Chondrocyte (in vitro differentiated cells): ENCODE measurements around the gene DCAF6. TPM values are rescaled to one million over a fixed set of nuclear protein-coding genes. Genes with fewer than 3 reads are reported as not detected.
"Not testable (repeated sequence)": the region's sequence is repeated elsewhere in the genome, so short reads cannot be mapped to it uniquely, and the experiment has no call there.

Experiments used
- DNase-seq: peaks from one replicate; pipeline ENCODE4 v3.0.0; 2021; ENCODE audit warnings: mixed read lengths, low spot score
- H3K27ac Mint-ChIP-seq: one replicate; pipeline ENCODE4 v1.8.0; 2021; ENCODE audit warnings: mild to moderate bottlenecking, moderate library complexity, mixed read lengths; ENCODE audit not compliant: unreplicated experiment
- H3K27me3 Mint-ChIP-seq: 2 replicates; pipeline ENCODE4 v1.8.0; 2021; ENCODE audit warnings: low read depth, mixed read lengths
- H3K36me3 Mint-ChIP-seq: 2 replicates; pipeline ENCODE4 v1.8.0; 2021; ENCODE audit warnings: low read depth, mixed read lengths
- H3K4me1 Mint-ChIP-seq: 2 replicates; pipeline ENCODE4 v1.8.0; 2021; ENCODE audit warnings: low read depth, mild to moderate bottlenecking, mixed read lengths
- H3K4me3 Mint-ChIP-seq: one replicate; pipeline ENCODE4 v1.8.0; 2021; ENCODE audit warnings: mild to moderate bottlenecking, moderate library complexity, mixed read lengths; ENCODE audit not compliant: unreplicated experiment
- H3K9me3 Mint-ChIP-seq: 2 replicates; pipeline ENCODE4 v1.8.0; 2021; ENCODE audit warnings: low read depth, mixed read lengths
- long read RNA-seq: library from polyadenylated mRNA; stranded (forward); transcript quantifications from one replicate; pipeline ENCODE4 v2.0.0, GENCODE V29; 2021
- total RNA-seq: library from RNA; stranded (reverse); gene quantifications from 3 replicates; pipeline ENCODE4 v1.2.1, GENCODE V29; 2021
- TF ChIP-seq, protein P1 (sequence below): fragments of 200-600 bp; sonication (generic); IDR thresholded peaks from 2 replicates; pipeline ENCODE4 v1.5.0; 2021; ENCODE audit warnings: antibody characterized with exemption, mild to moderate bottlenecking, moderate library complexity

The DCAF6 gene, protein sequence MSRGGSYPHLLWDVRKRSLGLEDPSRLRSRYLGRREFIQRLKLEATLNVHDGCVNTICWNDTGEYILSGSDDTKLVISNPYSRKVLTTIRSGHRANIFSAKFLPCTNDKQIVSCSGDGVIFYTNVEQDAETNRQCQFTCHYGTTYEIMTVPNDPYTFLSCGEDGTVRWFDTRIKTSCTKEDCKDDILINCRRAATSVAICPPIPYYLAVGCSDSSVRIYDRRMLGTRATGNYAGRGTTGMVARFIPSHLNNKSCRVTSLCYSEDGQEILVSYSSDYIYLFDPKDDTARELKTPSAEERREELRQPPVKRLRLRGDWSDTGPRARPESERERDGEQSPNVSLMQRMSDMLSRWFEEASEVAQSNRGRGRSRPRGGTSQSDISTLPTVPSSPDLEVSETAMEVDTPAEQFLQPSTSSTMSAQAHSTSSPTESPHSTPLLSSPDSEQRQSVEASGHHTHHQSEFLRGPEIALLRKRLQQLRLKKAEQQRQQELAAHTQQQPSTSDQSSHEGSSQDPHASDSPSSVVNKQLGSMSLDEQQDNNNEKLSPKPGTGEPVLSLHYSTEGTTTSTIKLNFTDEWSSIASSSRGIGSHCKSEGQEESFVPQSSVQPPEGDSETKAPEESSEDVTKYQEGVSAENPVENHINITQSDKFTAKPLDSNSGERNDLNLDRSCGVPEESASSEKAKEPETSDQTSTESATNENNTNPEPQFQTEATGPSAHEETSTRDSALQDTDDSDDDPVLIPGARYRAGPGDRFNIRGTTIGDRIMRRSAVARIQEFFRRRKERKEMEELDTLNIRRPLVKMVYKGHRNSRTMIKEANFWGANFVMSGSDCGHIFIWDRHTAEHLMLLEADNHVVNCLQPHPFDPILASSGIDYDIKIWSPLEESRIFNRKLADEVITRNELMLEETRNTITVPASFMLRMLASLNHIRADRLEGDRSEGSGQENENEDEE
- total RNA-seq: 48.0 to 53.2 TPM (median 49.4 TPM) in 3 replicates
- long read RNA-seq, transcript DCAF6-203 (20 exons, 3,302 nt): minor isoform, 20 of 190 reads
- long read RNA-seq, transcript DCAF6-201 (19 exons, 3,186 nt): major isoform, 116 of 190 reads
- long read RNA-seq, partial matches to known transcripts: 3 of 190 reads
- long read RNA-seq, other reads (novel, unspliced or antisense): 51 of 190 reads

DNA sequence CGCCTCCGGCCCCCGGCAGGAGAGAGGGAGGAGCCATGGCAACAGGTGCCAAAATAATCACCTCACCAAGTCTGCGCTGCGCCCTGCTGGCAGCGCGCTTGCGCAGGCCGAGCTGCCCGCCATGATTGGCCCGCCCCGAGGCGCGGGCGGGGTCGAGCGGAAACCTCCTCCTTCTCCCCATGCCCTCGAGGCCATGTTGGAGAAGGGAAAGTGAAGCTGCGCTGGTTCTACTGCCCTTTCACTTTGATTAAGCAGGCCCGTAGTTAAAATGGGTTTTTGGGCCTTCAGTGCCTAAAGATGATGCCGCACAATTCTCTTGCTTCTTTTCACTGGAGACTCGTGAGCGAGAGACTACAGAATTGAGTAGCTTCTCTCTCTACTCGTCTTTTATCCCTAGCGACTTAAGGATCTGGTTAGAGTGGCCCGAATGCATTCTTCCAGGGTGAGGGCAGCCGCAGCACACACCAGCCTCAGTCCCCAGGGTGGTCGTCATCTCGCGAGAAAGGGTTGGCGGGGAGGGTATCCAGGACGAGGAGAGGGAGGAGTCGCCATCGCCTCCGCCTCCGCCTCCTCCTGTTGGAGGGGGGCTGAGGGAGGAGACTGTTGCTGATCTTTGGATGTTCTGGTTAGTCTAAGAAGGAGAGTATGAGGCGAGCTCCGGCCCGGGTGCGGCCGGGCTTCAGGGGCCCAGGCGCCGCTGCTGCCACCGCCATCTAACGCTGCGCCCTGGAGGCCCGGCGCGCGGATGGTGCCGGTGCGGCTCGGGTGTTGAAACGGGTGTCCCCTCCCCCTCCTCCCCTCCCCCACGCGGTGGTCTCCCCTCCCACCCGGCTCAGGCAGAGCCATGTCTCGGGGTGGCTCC is at the start of gene DCAF6:
TSS of gene DCAF6 (plus strand) at position 616 of the 862 bp plus-strand sequence. CDS start at position 845, 229 bp downstream.
- TF ChIP-seq, protein P1, sequence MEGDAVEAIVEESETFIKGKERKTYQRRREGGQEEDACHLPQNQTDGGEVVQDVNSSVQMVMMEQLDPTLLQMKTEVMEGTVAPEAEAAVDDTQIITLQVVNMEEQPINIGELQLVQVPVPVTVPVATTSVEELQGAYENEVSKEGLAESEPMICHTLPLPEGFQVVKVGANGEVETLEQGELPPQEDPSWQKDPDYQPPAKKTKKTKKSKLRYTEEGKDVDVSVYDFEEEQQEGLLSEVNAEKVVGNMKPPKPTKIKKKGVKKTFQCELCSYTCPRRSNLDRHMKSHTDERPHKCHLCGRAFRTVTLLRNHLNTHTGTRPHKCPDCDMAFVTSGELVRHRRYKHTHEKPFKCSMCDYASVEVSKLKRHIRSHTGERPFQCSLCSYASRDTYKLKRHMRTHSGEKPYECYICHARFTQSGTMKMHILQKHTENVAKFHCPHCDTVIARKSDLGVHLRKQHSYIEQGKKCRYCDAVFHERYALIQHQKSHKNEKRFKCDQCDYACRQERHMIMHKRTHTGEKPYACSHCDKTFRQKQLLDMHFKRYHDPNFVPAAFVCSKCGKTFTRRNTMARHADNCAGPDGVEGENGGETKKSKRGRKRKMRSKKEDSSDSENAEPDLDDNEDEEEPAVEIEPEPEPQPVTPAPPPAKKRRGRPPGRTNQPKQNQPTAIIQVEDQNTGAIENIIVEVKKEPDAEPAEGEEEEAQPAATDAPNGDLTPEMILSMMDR: no peak
- Mint-ChIP-seq H3K36me3 (no peaks in the 10 kb centered on the region), H3K27me3 (no peaks in the 10 kb centered on the region), H3K27ac (peak within 1 kb of the TSS; percentile 100), H3K4me1 (peaks cover 45% of the 10 kb centered on the region), H3K9me3 (no peaks in the 10 kb centered on the region), H3K4me3 (peak within 1 kb of the TSS; percentile 93)
- peak; percentile 97 for DNase-seq

DNA sequence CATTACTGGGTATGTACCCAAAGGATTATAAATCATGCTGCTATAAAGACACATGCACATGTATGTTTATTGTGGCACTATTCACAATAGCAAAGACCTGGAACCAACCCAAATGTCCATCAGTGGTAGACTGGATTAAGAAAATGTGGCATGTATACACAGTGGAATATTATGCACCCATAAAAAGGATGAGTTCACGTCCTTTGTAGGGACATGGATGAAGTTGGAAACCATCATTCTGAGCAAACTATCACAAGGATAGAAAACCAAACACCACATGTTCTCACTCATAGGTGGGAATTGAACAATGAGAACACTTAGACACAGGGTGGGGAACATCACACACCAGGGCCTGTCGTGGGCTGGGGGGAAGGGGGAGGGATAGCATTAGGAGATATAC is 49.3 kb upstream of the DCAF6 start:
- not testable (repeated sequence) for H3K9me3 Mint-ChIP-seq, H3K4me3 Mint-ChIP-seq, H3K27me3 Mint-ChIP-seq, DNase-seq, H3K4me1 Mint-ChIP-seq, H3K27ac Mint-ChIP-seq, H3K36me3 Mint-ChIP-seq

DNA sequence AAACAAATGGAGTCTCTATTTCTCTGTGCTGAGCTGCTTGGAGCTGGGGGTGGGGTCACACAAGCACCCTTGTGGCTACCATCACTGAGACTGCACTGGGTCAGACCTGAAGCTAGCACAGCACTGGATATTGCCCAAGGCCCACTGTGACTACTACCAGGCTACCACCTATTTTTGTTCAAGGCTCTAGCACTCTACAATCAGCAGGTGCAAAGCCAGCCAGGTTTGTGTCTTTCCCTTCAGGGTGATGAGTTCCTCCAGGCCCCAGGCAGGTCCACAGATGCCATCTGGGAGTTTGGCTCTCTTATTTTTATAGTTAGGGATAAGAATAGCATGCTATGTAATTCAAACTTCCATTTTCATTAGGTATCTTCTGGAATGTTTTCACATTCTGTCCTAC is 46.1 kb upstream of the DCAF6 start:
- Mint-ChIP-seq H3K36me3 (peaks cover 2% of the 10 kb centered on the region), H3K4me3 (no peak overlapping the region), H3K27ac (no peak overlapping the region), H3K9me3 (peaks cover 3% of the 10 kb centered on the region), H3K27me3 (no peaks in the 10 kb centered on the region), H3K4me1 (no peaks in the 10 kb centered on the region)
- TF ChIP-seq, protein P1: no peak
- DNase-seq: no peak

DNA sequence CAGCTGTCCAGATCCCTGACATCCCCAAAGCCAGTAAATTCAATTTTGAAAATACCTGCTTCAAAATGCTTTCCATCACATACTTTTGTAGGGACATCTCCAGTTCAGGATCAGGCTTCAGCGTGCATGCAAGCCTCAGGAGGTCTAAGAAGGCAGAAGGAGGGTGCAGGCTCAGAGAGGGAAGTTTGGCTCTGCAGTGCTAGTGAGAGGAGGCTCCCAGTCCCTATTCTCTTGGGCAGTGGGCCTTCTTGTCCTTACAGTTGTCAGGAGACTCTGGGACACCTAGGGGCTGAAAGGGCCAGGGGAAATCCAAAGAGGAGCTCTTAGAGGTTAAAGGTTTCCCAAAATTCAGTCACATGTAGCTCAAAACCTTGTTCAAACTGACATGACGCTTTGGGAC is 42.7 kb upstream of the DCAF6 start:
- Mint-ChIP-seq H3K9me3 (no peaks in the 10 kb centered on the region), H3K4me1 (no peaks in the 10 kb centered on the region), H3K27me3 (no peaks in the 10 kb centered on the region), H3K27ac (no peak overlapping the region), H3K4me3 (no peak overlapping the region), H3K36me3 (no peaks in the 10 kb centered on the region)
- TF ChIP-seq, protein P1: no peak
- DNase-seq: no peak

DNA sequence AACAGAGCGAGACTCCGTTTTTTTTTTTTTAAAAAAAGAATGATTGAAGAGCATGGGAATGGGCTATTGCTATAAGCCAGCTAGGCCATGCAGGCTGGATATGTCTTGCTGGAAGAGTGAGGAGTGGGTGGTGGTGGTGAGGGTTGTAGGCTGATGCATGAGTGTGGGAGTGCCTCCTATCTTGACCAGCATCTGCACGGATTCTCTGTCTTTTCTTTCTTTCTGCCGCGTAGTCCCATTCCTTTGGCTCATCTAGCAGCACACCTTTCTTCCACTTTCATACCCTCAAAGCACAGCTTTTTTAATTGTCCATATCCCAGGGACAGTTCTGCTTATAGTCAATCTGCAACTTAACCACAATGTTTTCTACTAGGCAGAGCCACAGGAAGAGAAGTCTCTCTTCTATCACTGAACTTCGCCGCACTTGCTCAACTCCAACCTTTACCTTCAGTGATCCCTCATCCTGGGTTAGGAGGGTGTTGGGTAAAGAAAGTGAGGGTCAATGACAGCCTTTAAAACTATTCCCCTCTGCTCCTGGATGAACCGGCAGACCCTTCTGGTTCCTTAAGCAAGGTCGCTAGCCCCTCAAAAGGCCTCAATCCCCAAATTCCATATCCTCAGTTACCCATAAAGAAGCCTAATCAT is 37.8 kb upstream of the DCAF6 start:
- Mint-ChIP-seq H3K4me3 (no peak overlapping the region), H3K27me3 (no peaks in the 10 kb centered on the region), H3K27ac (no peak overlapping the region), H3K9me3 (no peaks in the 10 kb centered on the region), H3K36me3 (no peaks in the 10 kb centered on the region), H3K4me1 (no peaks in the 10 kb centered on the region)
- DNase-seq: no peak
- TF ChIP-seq, protein P1: no peak
